Measurements from ENCODE around the gene LGMN. TPM values are rescaled to one million over a fixed set of nuclear protein-coding genes. Genes with fewer than 3 reads are reported as not detected.

LGMN gene
- total and polyA plus RNA-seq, 9 donors = 27.3 to 231 (median 49.1) TPM

GRCh38 chr14:92726933-92727262, 21.5 kb downstream of the LGMN start:
- H3K4me3 ChIP-seq = no peak overlapping the region
- H3K36me3 ChIP-seq = no peaks in the 10 kb centered on the region
- WGBS, 3 donors = 87 to 97% (median 90%) methylated on average over 8 of the region's 8 CpGs
- no peak for DNase-seq
- H3K9me3 ChIP-seq = no peaks in the 10 kb centered on the region
- TF ChIP-seq EP300 (IDR thresholded peaks at IDR 0.05) (no peak), POLR2A (IDR thresholded peaks at IDR 0.05) (no peak)
- TF ChIP-seq, protein P1, sequence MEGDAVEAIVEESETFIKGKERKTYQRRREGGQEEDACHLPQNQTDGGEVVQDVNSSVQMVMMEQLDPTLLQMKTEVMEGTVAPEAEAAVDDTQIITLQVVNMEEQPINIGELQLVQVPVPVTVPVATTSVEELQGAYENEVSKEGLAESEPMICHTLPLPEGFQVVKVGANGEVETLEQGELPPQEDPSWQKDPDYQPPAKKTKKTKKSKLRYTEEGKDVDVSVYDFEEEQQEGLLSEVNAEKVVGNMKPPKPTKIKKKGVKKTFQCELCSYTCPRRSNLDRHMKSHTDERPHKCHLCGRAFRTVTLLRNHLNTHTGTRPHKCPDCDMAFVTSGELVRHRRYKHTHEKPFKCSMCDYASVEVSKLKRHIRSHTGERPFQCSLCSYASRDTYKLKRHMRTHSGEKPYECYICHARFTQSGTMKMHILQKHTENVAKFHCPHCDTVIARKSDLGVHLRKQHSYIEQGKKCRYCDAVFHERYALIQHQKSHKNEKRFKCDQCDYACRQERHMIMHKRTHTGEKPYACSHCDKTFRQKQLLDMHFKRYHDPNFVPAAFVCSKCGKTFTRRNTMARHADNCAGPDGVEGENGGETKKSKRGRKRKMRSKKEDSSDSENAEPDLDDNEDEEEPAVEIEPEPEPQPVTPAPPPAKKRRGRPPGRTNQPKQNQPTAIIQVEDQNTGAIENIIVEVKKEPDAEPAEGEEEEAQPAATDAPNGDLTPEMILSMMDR (IDR thresholded peaks at IDR 0.05) = no peak
- no peaks in the 10 kb centered on the region for H3K4me1 ChIP-seq (ENCODE audit: insufficient read depth)
- intact Hi-C loops (cut with DNase I) = no loop called here
- no peak overlapping the region for H3K27ac ChIP-seq
- H3K27me3 ChIP-seq = no peaks in the 10 kb centered on the region

DNA sequence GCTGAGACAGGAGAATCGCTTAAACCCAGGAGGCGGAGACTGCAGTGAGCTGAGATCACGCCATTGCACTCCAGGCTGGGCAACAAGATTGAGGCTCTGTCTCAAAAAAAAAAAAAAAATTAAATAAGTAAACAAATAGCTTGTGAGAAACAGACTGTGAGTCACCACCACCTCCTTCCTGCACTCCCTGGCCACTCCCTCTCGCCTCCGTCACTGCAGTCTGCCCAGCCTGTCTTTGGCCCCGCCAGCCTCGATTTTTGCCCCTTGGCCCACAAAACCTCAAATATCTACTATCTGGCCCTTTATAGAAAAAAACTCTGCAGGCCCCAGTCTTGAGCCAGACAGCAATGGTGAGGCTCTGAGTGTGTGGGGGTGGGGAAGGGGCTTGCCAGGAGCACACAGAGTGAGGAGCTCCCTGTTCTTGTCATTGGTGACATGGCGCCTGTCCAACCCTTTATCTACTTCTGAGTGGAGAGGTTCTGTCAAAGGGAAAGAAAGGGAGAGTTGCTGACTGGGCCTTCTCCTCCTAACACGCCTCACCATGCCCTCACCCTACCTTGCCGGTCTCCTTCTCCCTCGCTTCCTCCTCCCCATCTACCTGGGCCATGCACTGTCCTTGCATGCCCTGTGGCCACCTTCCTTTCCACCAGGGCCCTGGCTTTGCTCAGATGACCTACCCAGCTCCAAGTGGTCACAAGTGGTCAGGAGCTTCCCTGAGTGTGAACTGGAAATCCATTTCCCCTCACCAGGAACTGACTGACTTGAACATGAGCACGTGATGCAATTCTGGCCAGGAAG, 22.1 kb downstream of the LGMN start:
- peak in 2 of 5 donors; percentile 24 to 48 for DNase-seq
- H3K4me1 ChIP-seq (ENCODE audit: insufficient read depth) = no peaks in the 10 kb centered on the region
- WGBS, 3 donors = 76 to 85% (median 80%) methylated on average over 12 of the region's 12 CpGs
- intact Hi-C loops (cut with DNase I) = no loop called here
- H3K9me3 ChIP-seq = no peaks in the 10 kb centered on the region
- H3K36me3 ChIP-seq = no peaks in the 10 kb centered on the region
- TF ChIP-seq, protein P1 (IDR thresholded peaks at IDR 0.05) = no peak
- TF ChIP-seq POLR2A (IDR thresholded peaks at IDR 0.05) = no peak
- no peak for TF ChIP-seq EP300 (IDR thresholded peaks at IDR 0.05)
- no peaks in the 10 kb centered on the region for H3K27me3 ChIP-seq
- H3K4me3 ChIP-seq = no peak overlapping the region
- no peak overlapping the region for H3K27ac ChIP-seq

DNA sequence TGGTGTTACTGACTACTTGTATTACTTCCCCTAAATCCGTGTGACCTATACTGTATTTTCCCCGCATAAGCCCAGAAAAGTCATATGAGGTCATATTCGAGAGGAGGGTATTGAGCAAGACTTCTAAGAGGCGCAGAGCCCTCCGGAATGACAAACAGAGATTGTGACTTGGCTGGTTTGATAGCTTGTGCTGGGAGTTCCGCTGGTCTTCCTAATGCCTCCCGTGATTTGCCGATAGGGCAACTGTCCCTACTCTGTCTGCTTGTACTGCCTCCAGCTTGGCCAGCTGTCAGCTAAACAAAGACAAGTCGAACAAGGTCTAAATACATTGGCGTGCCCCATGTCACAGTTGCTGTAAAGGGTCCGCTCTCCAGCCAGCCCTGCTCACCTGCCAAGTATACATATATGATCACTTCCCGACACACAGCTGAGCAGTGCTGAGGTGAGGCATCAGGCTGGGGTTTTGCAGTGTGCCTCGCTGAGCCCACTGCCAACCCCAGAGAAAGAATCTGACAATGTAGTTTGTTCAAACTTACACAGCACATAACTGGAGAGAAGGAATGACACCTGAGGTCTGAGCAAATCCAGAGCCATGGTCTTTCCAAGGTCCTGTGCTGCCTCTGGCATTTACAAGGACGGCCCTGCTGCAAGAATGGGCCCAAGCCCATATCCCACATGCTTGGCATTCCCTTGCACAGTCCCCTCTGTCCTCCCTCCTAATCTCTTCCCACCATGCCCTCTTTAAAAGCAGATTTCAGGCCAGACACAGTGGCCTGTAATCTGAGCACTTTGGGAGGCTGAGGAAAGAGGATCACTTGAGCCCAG, 23.7 kb downstream of the LGMN start:
- no peaks in the 10 kb centered on the region for H3K36me3 ChIP-seq
- H3K27me3 ChIP-seq = no peaks in the 10 kb centered on the region
- intact Hi-C loops (cut with DNase I) = no loop called here
- 94 to 95% (median 95%) methylated on average over 14 of the region's 14 CpGs for WGBS, 3 donors
- no peaks in the 10 kb centered on the region for H3K9me3 ChIP-seq
- no peak overlapping the region for H3K4me3 ChIP-seq
- no peak for DNase-seq
- TF ChIP-seq EP300 (IDR thresholded peaks at IDR 0.05) (no peak), POLR2A (IDR thresholded peaks at IDR 0.05) (no peak)
- TF ChIP-seq, protein P1 (IDR thresholded peaks at IDR 0.05) = no peak
- no peak overlapping the region for H3K27ac ChIP-seq
- H3K4me1 ChIP-seq (ENCODE audit: insufficient read depth) = peaks cover 4% of the 10 kb centered on the region

- TF ChIP-seq EP300 (IDR thresholded peaks at IDR 0.05) (no peak), POLR2A (IDR thresholded peaks at IDR 0.05) (no peak)
- TF ChIP-seq, protein P1 (IDR thresholded peaks at IDR 0.05) = no peak
- Histone ChIP-seq H3K4me1 (ENCODE audit: insufficient read depth) (peaks cover 5% of the 10 kb centered on the region), H3K4me3 (no peak overlapping the region), H3K27me3 (no peaks in the 10 kb centered on the region), H3K27ac (no peak overlapping the region), H3K9me3 (no peaks in the 10 kb centered on the region), H3K36me3 (no peaks in the 10 kb centered on the region)
- intact Hi-C loops (cut with DNase I) = loop anchor here in 1 of 4 donors (10.0 kb wide), 1 partner anchor 65 kb away; no protein-coding TSS in a partner anchor
- no peak for DNase-seq
- WGBS, 3 donors = 56 to 84% (median 70%) methylated on average over 5 of the region's 5 CpGs
These were observed 28.5 kb downstream of the LGMN start for GRCh38 chr14:92719890-92720323.
